IPS-NIHi7 (cell line): ENCODE results near the gene USP31.
"Not testable (repeated sequence)": the region's sequence is repeated elsewhere in the genome, so short reads cannot be mapped to it uniquely, and the experiment has no call there.

Experiments
- DNase-seq: peaks from one replicate; pipeline ENCODE4 v3.0.0; 2012; ENCODE audit warnings: mixed read lengths; ENCODE audit errors: extremely low spot score

The USP31 gene

GRCh38 chr16:23131931-23132621 lies 17.2 kb downstream of the USP31 start:
- no peak for DNase-seq

GRCh38 chr16:23131436-23131835 lies 17.8 kb downstream of the USP31 start:
- DNase-seq = no peak

- no peak for DNase-seq
These were observed 18.2 kb downstream of the USP31 start for GRCh38 chr16:23131036-23131435.

- no peak for DNase-seq
These were observed 19.6 kb downstream of the USP31 start for GRCh38 chr16:23129686-23130085.

- no peak for DNase-seq
These were observed 21.2 kb downstream of the USP31 start for GRCh38 chr16:23128056-23128455.

- DNase-seq = no peak
These were observed 24.0 kb downstream of the USP31 start for GRCh38 chr16:23125277-23125676.

- DNase-seq = no peak
These were observed 24.9 kb downstream of the USP31 start for GRCh38 chr16:23124315-23124714.

GRCh38 chr16:23122144-23122543 lies 27.1 kb downstream of the USP31 start:
- DNase-seq = no peak

- DNase-seq = no peak
These were observed 28.2 kb downstream of the USP31 start for GRCh38 chr16:23121024-23121423.

GRCh38 chr16:23120562-23120961 lies 28.7 kb downstream of the USP31 start:
- no peak for DNase-seq

- no peak for DNase-seq
These were observed 29.7 kb downstream of the USP31 start for GRCh38 chr16:23119570-23119969.

- DNase-seq = no peak
These were observed 34.9 kb downstream of the USP31 start for GRCh38 chr16:23114131-23114904.

GRCh38 chr16:23113185-23113584 lies 36.1 kb downstream of the USP31 start:
- DNase-seq = no peak

GRCh38 chr16:23110257-23110899 lies 38.9 kb downstream of the USP31 start:
- DNase-seq = no peak

- DNase-seq = no peak
These were observed 41.3 kb downstream of the USP31 start for GRCh38 chr16:23107936-23108335.

- no peak for DNase-seq
These were observed 42.1 kb downstream of the USP31 start for GRCh38 chr16:23107117-23107516.

- DNase-seq = no peak
These were observed 43.9 kb downstream of the USP31 start for GRCh38 chr16:23105309-23105708.

GRCh38 chr16:23104032-23104955 lies 45.0 kb downstream of the USP31 start:
- no peak for DNase-seq

GRCh38 chr16:23103603-23104002 lies 45.6 kb downstream of the USP31 start:
- DNase-seq = no peak

GRCh38 chr16:23101012-23101550 lies 48.2 kb downstream of the USP31 start:
- DNase-seq = no peak

- not testable (repeated sequence) for DNase-seq
These were observed 52.8 kb downstream of the USP31 start for GRCh38 chr16:23096450-23096849.
